HCT116 (cell line): Measurements from ENCODE around the gene IFT88. TPM values are rescaled to one million over a fixed set of nuclear protein-coding genes. Genes with fewer than 3 reads are reported as not detected.

Experiments used
- ATAC-seq: fragments of 200-7000 bp; cut with Tn5 transposase; 2 replicates; pipeline ENCODE4 v1.9.1; 2020; ENCODE audit warnings: mild to moderate bottlenecking, moderate library complexity
- BruUV-seq: library from RNA; stranded (reverse); fragments of 400-500 nt; replicated peaks from 2 replicates; lab custom pipeline; 2021; lab: Mats Ljungman, UMichigan
- CTCF ChIA-PET: fragments of 300-600 bp; sonication (Branson Sonifier 250); formaldehyde crosslinking; loops from one replicate; lab custom pipeline; 2021; ENCODE audit warnings: antibody characterized with exemption; lab: Charles Lee
- POLR2A ChIA-PET: fragments of 300-600, 350-600 bp; sonication (Branson Sonifier 250); formaldehyde crosslinking; loops from one replicate; lab custom pipeline; 2021; ENCODE audit warnings: antibody characterized with exemption; lab: Charles Lee
- RAD21 ChIA-PET, 2 experiments: fragments of 300-600 bp; sonication (Branson Sonifier 250); formaldehyde crosslinking; loops; one replicate each; lab custom pipeline; 2023; ENCODE audit warnings: low total read pairs in 2 of 2; ENCODE audit not compliant: uncharacterized antibody in 2 of 2, unreplicated experiment in 2 of 2, low non-redundant PET in 1 of 2; lab: Charles Lee
- DNase-seq: peaks from one replicate; pipeline ENCODE4 v3.0.0-alpha.2; 2010; ENCODE audit warnings: low read depth, low spot score
- H2AFZ ChIP-seq: fragments of 200-600 bp; shearing (Covaris generic), sonication (generic); 2 replicates; pipeline ENCODE4 v1.6.1; 2017; ENCODE audit warnings: low read depth, mixed run types, mixed read lengths, antibody characterized with exemption, low read length; ENCODE audit not compliant: poor library complexity, severe bottlenecking
- H3K27ac ChIP-seq: 2 replicates; pipeline ENCODE4 v1.5.1; 2012; ENCODE audit warnings: low read depth, low read length
- H3K27me3 ChIP-seq: fragments of 200-600 bp; sonication (generic); 2 replicates; pipeline ENCODE4 v1.6.1; 2016; ENCODE audit warnings: mixed run types, low read length, mixed read lengths; ENCODE audit not compliant: insufficient read depth
- H3K36me3 ChIP-seq, 2 experiments: fragments of 200-500 bp in 1 of 2; fragments of 200-600 bp in 1 of 2; sonication (Bioruptor generic) in 1 of 2; sonication (generic) in 1 of 2; 2 replicates each; pipeline versions ENCODE4 v1.5.1 to v1.6.1; 2014 to 2016; ENCODE audit warnings: low read length in 2 of 2, inconsistent platforms in 1 of 2, mixed read lengths in 1 of 2, mixed run types in 1 of 2; ENCODE audit not compliant: insufficient read depth in 2 of 2, control insufficient read depth in 1 of 2
- H3K4me1 ChIP-seq, 2 experiments: fragments of 200-600 bp in 1 of 2; sonication (generic) in 1 of 2; 2 replicates each; pipeline versions ENCODE4 v1.5.1 to v1.6.1; 2012 to 2017; ENCODE audit warnings: low read length in 2 of 2, inconsistent platforms in 1 of 2, mild to moderate bottlenecking in 1 of 2, mixed read lengths in 1 of 2, mixed run types in 1 of 2, moderate library complexity in 1 of 2; ENCODE audit not compliant: insufficient read depth in 2 of 2, control insufficient read depth in 1 of 2
- H3K4me2 ChIP-seq: fragments of 200-600 bp; sonication (generic); 2 replicates; pipeline ENCODE4 v1.6.1; 2017; ENCODE audit warnings: mixed run types, low read length, mixed read lengths
- H3K4me3 ChIP-seq, 2 experiments: fragments of 200-600 bp in 1 of 2; sonication (generic) in 1 of 2; replicated peaks in 1 of 2; 2 replicates each; pipeline ENCODE4 v1.5.1; 2011 to 2016; ENCODE audit warnings: low read length in 2 of 2, control low read depth in 1 of 2, low read depth in 1 of 2, mild to moderate bottlenecking in 1 of 2, mixed read lengths in 1 of 2, mixed run types in 1 of 2
- H3K79me2 ChIP-seq: fragments of 200-600 bp; sonication (generic); 2 replicates; pipeline ENCODE4 v1.6.1; 2017; ENCODE audit warnings: mild to moderate bottlenecking, mixed run types, low read length, moderate library complexity, mixed read lengths; ENCODE audit not compliant: insufficient read depth
- H3K9ac ChIP-seq: fragments of 200-600 bp; sonication (generic); 2 replicates; pipeline ENCODE4 v1.6.1; 2016; ENCODE audit warnings: low read length, mixed read lengths
- H3K9me2 ChIP-seq: fragments of 200-600 bp; sonication (generic), shearing (Covaris generic); 2 replicates; pipeline ENCODE4 v1.6.1; 2017; ENCODE audit warnings: mixed run types, mild to moderate bottlenecking, moderate library complexity; ENCODE audit not compliant: insufficient read depth
- H3K9me3 ChIP-seq, 2 experiments: fragments of 200-500 bp in 1 of 2; fragments of 200-600 bp in 1 of 2; sonication (Bioruptor generic) in 1 of 2; sonication (generic) in 1 of 2; 2 replicates each; pipeline ENCODE4 v1.6.1; 2014 to 2017; ENCODE audit warnings: low read length in 2 of 2, mixed read lengths in 2 of 2, inconsistent platforms in 1 of 2, low read depth in 1 of 2, mild to moderate bottlenecking in 1 of 2, mixed run types in 1 of 2, moderate library complexity in 1 of 2; ENCODE audit not compliant: control insufficient read depth in 1 of 2, insufficient read depth in 1 of 2
- H4K20me1 ChIP-seq: fragments of 200-600 bp; sonication (generic), shearing (Covaris generic); 2 replicates; pipeline ENCODE4 v1.6.1; 2017; ENCODE audit warnings: mixed run types, mild to moderate bottlenecking, moderate library complexity; ENCODE audit not compliant: insufficient read depth
- CBX3 ChIP-seq: IDR thresholded peaks from 2 replicates; pipeline ENCODE4 v1.6.1; 2012; ENCODE audit warnings: low read depth
- FOSL1 ChIP-seq: IDR thresholded peaks from 2 replicates; pipeline ENCODE4 v1.6.1; 2012; ENCODE audit warnings: low read depth
- POLR2A ChIP-seq: IDR thresholded peaks from 2 replicates; pipeline ENCODE4 v1.7.0; 2011; ENCODE audit warnings: borderline replicate concordance; ENCODE audit not compliant: insufficient read depth, insufficient read length; ENCODE audit errors: extremely low read depth
- POLR2AphosphoS5 ChIP-seq: IDR thresholded peaks from 2 replicates; pipeline ENCODE4 v1.6.1; 2011; ENCODE audit warnings: mild to moderate bottlenecking, low read depth, low read length, moderate library complexity
- SP1 ChIP-seq: IDR thresholded peaks from 2 replicates; pipeline ENCODE4 v1.6.1; 2012; ENCODE audit warnings: low read depth
- SRF ChIP-seq: IDR thresholded peaks from 2 replicates; pipeline ENCODE4 v1.6.1; 2012; ENCODE audit warnings: low read depth
- TCF7L2 ChIP-seq: IDR thresholded peaks from 2 replicates; pipeline ENCODE4 v1.7.0; 2011; ENCODE audit warnings: borderline replicate concordance, inconsistent platforms; ENCODE audit not compliant: insufficient read depth, insufficient read length; ENCODE audit errors: extremely low read depth
- YY1 ChIP-seq: IDR thresholded peaks from 2 replicates; pipeline ENCODE4 v1.6.1; 2011; ENCODE audit warnings: low read length, low read depth, moderate library complexity, mild to moderate bottlenecking; ENCODE audit not compliant: insufficient replicate concordance; ENCODE audit errors: extremely low read depth
- ZFX ChIP-seq: fragments of 450-650 bp; IDR thresholded peaks from 2 replicates; pipeline ENCODE4 v1.6.1; 2017
- intact Hi-C: fragments of 100-400 bp; cut with micrococcal nuclease; formaldehyde crosslinking; loops from 2 replicates; pipeline ENCODE4 v1.10.0; 2022
- total RNA-seq: library from RNA; stranded (reverse); gene quantifications from one replicate; pipeline ENCODE4 v1.2.1, GENCODE V29; 2021; ENCODE audit not compliant: unreplicated experiment
- TF ChIP-seq, protein P1 (sequence below), 3 experiments: fragments of 200-600 bp in 1 of 3; sonication (generic) in 1 of 3; IDR thresholded peaks in 2 of 3; conservative IDR thresholded peaks in 1 of 3; 2 replicates each; pipeline ENCODE4 v1.5.1; 2012 to 2017; ENCODE audit warnings: low read depth in 2 of 3, low read length in 2 of 3, antibody characterized with exemption in 1 of 3, borderline replicate concordance in 1 of 3, control low read depth in 1 of 3, mild to moderate bottlenecking in 1 of 3, mixed read lengths in 1 of 3, mixed run types in 1 of 3, moderate library complexity in 1 of 3; ENCODE audit not compliant: insufficient read depth in 1 of 3
- TF ChIP-seq, protein P2 (sequence below): IDR thresholded peaks from 2 replicates; pipeline ENCODE4 v1.6.1; 2011; ENCODE audit warnings: mild to moderate bottlenecking, low read length, moderate library complexity; ENCODE audit not compliant: insufficient replicate concordance; ENCODE audit errors: extremely low read depth
- TF ChIP-seq, protein P3 (sequence below): IDR thresholded peaks from 2 replicates; pipeline ENCODE4 v1.6.1; 2012; ENCODE audit warnings: low read depth

IFT88 gene
- total RNA-seq, 1 experiment from 2014 or later = 13.1 TPM

DNA sequence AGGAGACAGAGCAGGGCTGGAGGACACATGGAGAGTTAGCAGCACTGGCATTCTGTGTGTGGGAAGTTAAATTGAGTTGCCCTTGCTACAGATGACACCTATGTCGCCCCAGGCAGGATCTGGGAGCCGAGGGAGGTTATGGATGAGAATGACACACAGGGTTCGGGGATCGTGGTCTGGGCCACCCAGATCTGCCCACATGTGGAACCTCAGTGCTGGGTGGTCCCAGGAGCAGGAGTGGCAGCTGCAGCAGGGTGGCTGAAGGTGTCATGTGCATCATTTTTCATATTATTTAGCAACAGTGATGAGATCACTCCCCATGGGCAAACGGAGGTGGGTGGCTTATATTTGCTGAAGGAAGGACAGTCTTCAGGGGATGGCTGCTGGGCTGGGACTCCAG is 139.7 kb downstream of the IFT88 start:
- H3K27me3 ChIP-seq = no peaks in the 10 kb centered on the region
- POLR2A ChIA-PET = interaction anchor here (0.6 kb wide), 1 partner anchor 60 kb away, joined by 3 read pairs; no protein-coding TSS in a partner anchor
- TF ChIP-seq CBX3 (no peak), ZFX (no peak), POLR2AphosphoS5 (no peak), YY1 (no peak), SRF (no peak)
- TF ChIP-seq, protein P1, sequence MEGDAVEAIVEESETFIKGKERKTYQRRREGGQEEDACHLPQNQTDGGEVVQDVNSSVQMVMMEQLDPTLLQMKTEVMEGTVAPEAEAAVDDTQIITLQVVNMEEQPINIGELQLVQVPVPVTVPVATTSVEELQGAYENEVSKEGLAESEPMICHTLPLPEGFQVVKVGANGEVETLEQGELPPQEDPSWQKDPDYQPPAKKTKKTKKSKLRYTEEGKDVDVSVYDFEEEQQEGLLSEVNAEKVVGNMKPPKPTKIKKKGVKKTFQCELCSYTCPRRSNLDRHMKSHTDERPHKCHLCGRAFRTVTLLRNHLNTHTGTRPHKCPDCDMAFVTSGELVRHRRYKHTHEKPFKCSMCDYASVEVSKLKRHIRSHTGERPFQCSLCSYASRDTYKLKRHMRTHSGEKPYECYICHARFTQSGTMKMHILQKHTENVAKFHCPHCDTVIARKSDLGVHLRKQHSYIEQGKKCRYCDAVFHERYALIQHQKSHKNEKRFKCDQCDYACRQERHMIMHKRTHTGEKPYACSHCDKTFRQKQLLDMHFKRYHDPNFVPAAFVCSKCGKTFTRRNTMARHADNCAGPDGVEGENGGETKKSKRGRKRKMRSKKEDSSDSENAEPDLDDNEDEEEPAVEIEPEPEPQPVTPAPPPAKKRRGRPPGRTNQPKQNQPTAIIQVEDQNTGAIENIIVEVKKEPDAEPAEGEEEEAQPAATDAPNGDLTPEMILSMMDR (IDR thresholded peaks at IDR 0.05 in 2 of 3, conservative IDR thresholded peaks at IDR 0.05 in 1 of 3; ENCODE audit: borderline replicate concordance in 1 of 3, insufficient read depth in 1 of 3, low read depth in 2 of 3, low read length in 2 of 3) = no peak
- TF ChIP-seq, all 23 proteins: peak for 0
- ATAC-seq (no peak), DNase-seq (no peak)
- intact Hi-C loops = loop anchor here (10.0 kb wide), 1 partner anchor 512 kb away; the partner anchor contains the start of gene GJB2
- Histone ChIP-seq H3K4me1 (peaks cover 3 to 13% of the 10 kb centered on the region in 2 experiments; a peak in 3 of 4 replicates), H3K79me2 (no peaks in the 10 kb centered on the region), H3K36me3 (no peaks in the 10 kb centered on the region), H3K9me3 (no peaks in the 10 kb centered on the region), H4K20me1 (no peaks in the 10 kb centered on the region), H3K9ac (no peak overlapping the region), H3K4me2 (no peak overlapping the region), H3K4me3 (no peak overlapping the region), H2AFZ (no peak overlapping the region), H3K27ac (no peak overlapping the region), H3K9me2 (no peaks in the 10 kb centered on the region)
- ChIA-PET CTCF (no interaction called here), RAD21 (no interaction called here)
- no TSS peak for BruUV-seq

DNA sequence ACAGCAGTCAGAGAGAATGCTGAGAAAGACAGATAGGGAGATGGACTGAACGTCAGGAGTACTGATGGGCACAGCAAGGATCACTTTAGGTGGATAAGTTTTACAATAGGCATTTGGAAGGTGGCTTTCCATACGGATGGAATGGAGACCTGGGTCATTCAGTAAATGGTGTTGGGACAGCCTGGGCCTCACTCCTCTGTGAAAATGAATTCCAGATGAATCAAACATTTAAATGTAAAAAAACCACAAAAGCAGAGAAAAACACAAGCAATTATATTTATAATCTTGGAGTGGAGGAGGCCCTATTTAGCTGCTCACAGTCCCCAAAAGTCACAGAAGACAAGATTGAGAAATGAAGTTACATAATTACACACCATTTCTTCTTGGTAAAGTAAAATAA is 141.3 kb downstream of the IFT88 start:
- BruUV-seq = no TSS peak
- Histone ChIP-seq H4K20me1 (no peaks in the 10 kb centered on the region), H3K4me1 (peaks cover 1 to 21% of the 10 kb centered on the region in 2 experiments; a peak in 3 of 4 replicates), H3K9me2 (no peaks in the 10 kb centered on the region), H3K9ac (no peak overlapping the region), H3K27me3 (no peaks in the 10 kb centered on the region), H3K36me3 (no peaks in the 10 kb centered on the region), H3K4me2 (no peak overlapping the region), H3K4me3 (no peak overlapping the region), H3K9me3 (no peaks in the 10 kb centered on the region), H3K79me2 (no peaks in the 10 kb centered on the region), H2AFZ (no peak overlapping the region), H3K27ac (no peak overlapping the region)
- ChIA-PET POLR2A (no interaction called here), RAD21 (no interaction called here), CTCF (no interaction called here)
- intact Hi-C loops = loop anchor here (10.0 kb wide), 1 partner anchor 513 kb away; the partner anchor contains the start of gene GJB2
- ATAC-seq (no peak), DNase-seq (no peak)
- no peak for TF ChIP-seq POLR2A
- TF ChIP-seq, protein P2, sequence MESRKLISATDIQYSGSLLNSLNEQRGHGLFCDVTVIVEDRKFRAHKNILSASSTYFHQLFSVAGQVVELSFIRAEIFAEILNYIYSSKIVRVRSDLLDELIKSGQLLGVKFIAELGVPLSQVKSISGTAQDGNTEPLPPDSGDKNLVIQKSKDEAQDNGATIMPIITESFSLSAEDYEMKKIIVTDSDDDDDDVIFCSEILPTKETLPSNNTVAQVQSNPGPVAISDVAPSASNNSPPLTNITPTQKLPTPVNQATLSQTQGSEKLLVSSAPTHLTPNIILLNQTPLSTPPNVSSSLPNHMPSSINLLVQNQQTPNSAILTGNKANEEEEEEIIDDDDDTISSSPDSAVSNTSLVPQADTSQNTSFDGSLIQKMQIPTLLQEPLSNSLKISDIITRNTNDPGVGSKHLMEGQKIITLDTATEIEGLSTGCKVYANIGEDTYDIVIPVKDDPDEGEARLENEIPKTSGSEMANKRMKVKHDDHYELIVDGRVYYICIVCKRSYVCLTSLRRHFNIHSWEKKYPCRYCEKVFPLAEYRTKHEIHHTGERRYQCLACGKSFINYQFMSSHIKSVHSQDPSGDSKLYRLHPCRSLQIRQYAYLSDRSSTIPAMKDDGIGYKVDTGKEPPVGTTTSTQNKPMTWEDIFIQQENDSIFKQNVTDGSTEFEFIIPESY = no peak
- TF ChIP-seq CBX3 = no peak
- TF ChIP-seq, protein P3, sequence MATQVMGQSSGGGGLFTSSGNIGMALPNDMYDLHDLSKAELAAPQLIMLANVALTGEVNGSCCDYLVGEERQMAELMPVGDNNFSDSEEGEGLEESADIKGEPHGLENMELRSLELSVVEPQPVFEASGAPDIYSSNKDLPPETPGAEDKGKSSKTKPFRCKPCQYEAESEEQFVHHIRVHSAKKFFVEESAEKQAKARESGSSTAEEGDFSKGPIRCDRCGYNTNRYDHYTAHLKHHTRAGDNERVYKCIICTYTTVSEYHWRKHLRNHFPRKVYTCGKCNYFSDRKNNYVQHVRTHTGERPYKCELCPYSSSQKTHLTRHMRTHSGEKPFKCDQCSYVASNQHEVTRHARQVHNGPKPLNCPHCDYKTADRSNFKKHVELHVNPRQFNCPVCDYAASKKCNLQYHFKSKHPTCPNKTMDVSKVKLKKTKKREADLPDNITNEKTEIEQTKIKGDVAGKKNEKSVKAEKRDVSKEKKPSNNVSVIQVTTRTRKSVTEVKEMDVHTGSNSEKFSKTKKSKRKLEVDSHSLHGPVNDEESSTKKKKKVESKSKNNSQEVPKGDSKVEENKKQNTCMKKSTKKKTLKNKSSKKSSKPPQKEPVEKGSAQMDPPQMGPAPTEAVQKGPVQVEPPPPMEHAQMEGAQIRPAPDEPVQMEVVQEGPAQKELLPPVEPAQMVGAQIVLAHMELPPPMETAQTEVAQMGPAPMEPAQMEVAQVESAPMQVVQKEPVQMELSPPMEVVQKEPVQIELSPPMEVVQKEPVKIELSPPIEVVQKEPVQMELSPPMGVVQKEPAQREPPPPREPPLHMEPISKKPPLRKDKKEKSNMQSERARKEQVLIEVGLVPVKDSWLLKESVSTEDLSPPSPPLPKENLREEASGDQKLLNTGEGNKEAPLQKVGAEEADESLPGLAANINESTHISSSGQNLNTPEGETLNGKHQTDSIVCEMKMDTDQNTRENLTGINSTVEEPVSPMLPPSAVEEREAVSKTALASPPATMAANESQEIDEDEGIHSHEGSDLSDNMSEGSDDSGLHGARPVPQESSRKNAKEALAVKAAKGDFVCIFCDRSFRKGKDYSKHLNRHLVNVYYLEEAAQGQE = no peak
- no peak for TF ChIP-seq FOSL1
- no peak for TF ChIP-seq TCF7L2
- TF ChIP-seq SP1 = no peak
